Measurements from ENCODE around the gene PEX14. TPM values are rescaled to one million over a fixed set of nuclear protein-coding genes. Genes with fewer than 3 reads are reported as not detected.

Gene PEX14
- total RNA-seq, 1 donor from 2014 or later: 27.4 TPM

DNA sequence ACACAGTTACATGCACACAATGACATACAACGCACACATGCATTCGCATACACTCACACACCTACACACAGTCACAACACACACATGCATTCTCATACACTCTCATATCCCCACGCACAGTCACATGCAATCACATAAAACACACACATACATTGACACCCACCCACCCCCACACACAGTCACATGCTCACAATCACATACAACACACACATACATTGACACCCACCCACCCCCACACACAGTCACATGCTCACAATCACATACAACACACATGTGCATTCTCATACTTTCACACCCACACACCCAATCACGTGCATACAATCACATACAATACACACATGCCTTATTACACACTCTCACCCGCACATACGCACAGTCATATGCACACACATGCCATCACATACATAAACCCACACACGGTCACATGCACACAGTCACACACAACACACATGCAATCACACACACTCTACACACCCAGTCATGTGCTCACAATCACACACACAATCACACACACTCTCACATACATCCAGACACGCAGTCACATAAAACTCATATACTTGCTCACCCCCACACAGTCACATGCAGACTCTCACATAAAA, 187.4 kb downstream of the PEX14 start:
- no peak overlapping the region for H3K4me3 ChIP-seq (ENCODE audit: low read depth, low read length)
- TF ChIP-seq, protein P1, sequence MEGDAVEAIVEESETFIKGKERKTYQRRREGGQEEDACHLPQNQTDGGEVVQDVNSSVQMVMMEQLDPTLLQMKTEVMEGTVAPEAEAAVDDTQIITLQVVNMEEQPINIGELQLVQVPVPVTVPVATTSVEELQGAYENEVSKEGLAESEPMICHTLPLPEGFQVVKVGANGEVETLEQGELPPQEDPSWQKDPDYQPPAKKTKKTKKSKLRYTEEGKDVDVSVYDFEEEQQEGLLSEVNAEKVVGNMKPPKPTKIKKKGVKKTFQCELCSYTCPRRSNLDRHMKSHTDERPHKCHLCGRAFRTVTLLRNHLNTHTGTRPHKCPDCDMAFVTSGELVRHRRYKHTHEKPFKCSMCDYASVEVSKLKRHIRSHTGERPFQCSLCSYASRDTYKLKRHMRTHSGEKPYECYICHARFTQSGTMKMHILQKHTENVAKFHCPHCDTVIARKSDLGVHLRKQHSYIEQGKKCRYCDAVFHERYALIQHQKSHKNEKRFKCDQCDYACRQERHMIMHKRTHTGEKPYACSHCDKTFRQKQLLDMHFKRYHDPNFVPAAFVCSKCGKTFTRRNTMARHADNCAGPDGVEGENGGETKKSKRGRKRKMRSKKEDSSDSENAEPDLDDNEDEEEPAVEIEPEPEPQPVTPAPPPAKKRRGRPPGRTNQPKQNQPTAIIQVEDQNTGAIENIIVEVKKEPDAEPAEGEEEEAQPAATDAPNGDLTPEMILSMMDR (IDR thresholded peaks at IDR 0.05; ENCODE audit: insufficient read depth, low read length, poor library complexity, severe bottlenecking): no peak
- no peaks in the 10 kb centered on the region for H3K36me3 ChIP-seq (ENCODE audit: control insufficient read depth, insufficient read depth, low read length)
- no peak for DNase-seq (ENCODE audit: low read depth)
- no peaks in the 10 kb centered on the region for H3K27me3 ChIP-seq (ENCODE audit: control insufficient read depth, insufficient read depth, low read length)

DNA sequence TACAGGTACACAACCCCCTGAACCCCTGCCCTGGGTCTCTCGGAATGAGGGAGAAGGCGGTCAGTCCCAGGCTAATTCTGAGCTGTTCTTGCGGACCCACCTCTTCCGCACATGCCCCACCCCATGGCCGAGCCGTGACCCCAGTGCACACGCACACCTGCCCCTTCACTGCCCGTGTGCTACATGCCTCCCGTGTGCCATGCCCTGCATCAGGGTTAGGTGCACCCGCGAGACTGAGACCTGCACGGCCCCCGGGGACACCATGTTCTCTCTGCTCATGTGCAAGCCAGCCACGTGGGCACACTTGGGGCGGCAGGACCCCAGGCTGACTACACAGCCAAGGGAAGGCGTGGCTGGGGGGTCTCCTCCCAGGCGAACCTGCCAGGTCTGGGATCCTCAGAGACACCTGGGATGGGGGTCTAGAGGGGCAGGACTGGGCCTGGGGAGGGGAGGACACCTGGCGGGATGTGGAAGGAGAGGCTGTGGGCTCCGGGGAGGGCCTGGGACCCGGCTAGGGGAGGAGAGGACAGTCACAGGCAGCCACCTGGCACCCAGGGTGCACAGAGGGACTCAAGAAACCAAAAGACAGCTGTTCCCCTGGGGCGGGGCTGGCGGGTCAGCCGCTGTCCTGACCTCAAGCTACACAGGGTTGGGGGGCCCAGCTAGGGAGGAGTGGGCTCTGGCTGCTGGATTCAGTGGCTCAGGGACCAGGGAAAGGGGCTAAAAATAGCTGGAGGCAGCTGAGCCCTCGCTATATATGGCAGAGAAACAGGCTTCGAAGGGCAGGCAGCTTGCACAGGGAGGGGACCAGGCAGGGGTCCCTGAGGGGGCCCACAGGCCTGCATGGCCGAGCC, 188.3 kb downstream of the PEX14 start:
- H3K36me3 ChIP-seq (ENCODE audit: control insufficient read depth, insufficient read depth, low read length): no peaks in the 10 kb centered on the region
- TF ChIP-seq, protein P1 (IDR thresholded peaks at IDR 0.05; ENCODE audit: insufficient read depth, low read length, poor library complexity, severe bottlenecking): no peak
- DNase-seq (ENCODE audit: low read depth): no peak
- H3K27me3 ChIP-seq (ENCODE audit: control insufficient read depth, insufficient read depth, low read length): no peaks in the 10 kb centered on the region
- H3K4me3 ChIP-seq (ENCODE audit: low read depth, low read length): no peak overlapping the region

DNA sequence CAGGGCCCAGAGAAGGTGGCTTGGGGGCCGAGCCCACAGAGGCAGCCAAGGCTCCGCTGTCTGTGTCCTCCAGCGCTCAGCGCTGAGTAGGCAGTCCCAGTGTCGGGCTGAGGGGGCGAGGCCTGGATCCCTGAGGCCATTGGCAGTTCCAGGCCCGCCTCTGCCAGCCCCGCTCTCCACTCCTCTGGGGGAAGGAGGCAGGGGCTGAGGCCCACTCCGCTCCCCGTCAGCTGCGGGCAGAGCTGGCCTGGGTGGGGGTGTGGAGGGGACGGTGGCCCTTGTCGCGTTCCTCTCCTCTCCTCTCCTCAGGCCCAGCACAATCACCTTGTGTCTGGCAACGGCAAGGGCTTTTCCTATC, 188.9 kb downstream of the PEX14 start:
- DNase-seq (ENCODE audit: low read depth): no peak
- TF ChIP-seq, protein P1 (IDR thresholded peaks at IDR 0.05; ENCODE audit: insufficient read depth, low read length, poor library complexity, severe bottlenecking): no peak

DNA sequence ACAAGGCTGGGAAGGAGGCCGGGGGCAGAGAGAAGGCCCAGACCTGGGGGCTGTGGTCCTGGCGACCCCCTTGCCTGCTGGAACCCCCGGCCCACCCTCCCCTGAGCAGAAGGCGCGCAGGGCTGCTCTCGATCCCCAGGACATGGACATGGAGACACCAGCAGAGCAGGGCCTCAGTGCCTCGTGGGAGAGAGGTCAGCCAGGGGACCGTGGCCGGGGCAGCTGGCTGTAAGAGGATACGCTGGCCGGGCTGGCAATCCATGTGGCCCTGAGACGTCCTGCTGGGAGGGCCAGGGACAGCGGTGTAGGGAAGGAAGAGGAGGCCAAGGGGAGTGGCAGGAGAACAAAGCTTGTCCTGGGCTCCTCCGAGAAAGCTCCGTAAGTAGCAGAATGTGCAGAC, 189.5 kb downstream of the PEX14 start:
- TF ChIP-seq, protein P1 (IDR thresholded peaks at IDR 0.05; ENCODE audit: insufficient read depth, low read length, poor library complexity, severe bottlenecking): no peak

More for the DNA sequence above, 188.9 kb downstream of the PEX14 start:
- Histone ChIP-seq H3K4me3 (ENCODE audit: low read depth, low read length) (no peak overlapping the region), H3K36me3 (ENCODE audit: control insufficient read depth, insufficient read depth, low read length) (no peaks in the 10 kb centered on the region), H3K27me3 (ENCODE audit: control insufficient read depth, insufficient read depth, low read length) (no peaks in the 10 kb centered on the region)

DNA sequence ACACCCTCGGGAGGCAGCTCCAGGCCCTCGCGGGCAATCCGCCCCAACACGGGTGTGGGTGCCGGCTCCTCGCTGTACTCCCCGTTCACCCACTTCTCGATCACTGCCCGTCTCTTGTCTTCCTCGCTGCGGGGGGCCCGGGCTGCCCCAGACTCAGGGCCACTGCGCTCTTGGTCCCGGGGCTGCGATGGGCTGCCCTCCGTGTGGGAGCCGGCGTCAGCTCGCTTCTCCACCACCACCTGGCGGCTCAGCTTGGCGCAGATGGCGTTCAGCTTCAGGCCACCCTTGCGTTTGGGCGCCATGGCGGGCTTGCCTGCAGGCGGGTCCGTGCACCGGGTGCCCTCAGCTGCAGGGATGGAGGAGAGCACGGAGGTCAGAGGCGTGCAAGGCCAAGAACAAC, 190.5 kb downstream of the PEX14 start:
- DNase-seq (ENCODE audit: low read depth): no peak
- TF ChIP-seq, protein P1 (IDR thresholded peaks at IDR 0.05; ENCODE audit: insufficient read depth, low read length, poor library complexity, severe bottlenecking): no peak
- H3K36me3 ChIP-seq (ENCODE audit: control insufficient read depth, insufficient read depth, low read length): no peaks in the 10 kb centered on the region
- H3K27me3 ChIP-seq (ENCODE audit: control insufficient read depth, insufficient read depth, low read length): no peaks in the 10 kb centered on the region
- no peak overlapping the region for H3K4me3 ChIP-seq (ENCODE audit: low read depth, low read length)

More for the DNA sequence above, 189.5 kb downstream of the PEX14 start:
- DNase-seq (ENCODE audit: low read depth): no peak
- no peaks in the 10 kb centered on the region for H3K36me3 ChIP-seq (ENCODE audit: control insufficient read depth, insufficient read depth, low read length)
- H3K27me3 ChIP-seq (ENCODE audit: control insufficient read depth, insufficient read depth, low read length): no peaks in the 10 kb centered on the region
- no peak overlapping the region for H3K4me3 ChIP-seq (ENCODE audit: low read depth, low read length)
